HepG2 (cell line): Measurements from ENCODE around the gene CD248. TPM values are rescaled to one million over a fixed set of nuclear protein-coding genes. Genes with fewer than 3 reads are reported as not detected.

Source experiments
- ATM ChIP-seq: fragments of 450-650 bp; IDR thresholded peaks from 2 replicates; pipeline ENCODE4 v1.7.1; 2017; ENCODE audit warnings: mild to moderate bottlenecking, borderline replicate concordance
- BCL6 ChIP-seq: IDR thresholded peaks from 2 replicates; pipeline ENCODE4 v1.6.1; 2016; ENCODE audit warnings: missing genetic modification reagents, missing compliant biosample characterization
- DMTF1 ChIP-seq: sonication (generic); formaldehyde crosslinking; IDR thresholded peaks from 2 replicates; pipeline ENCODE4 v1.4.0; 2020; ENCODE audit warnings: mild to moderate bottlenecking, missing genetic modification reagents
- ETV5 ChIP-seq: IDR thresholded peaks from 2 replicates; pipeline ENCODE4 v1.6.1; 2018; ENCODE audit warnings: missing biosample characterization, missing genetic modification reagents, inconsistent platforms, borderline replicate concordance
- HIVEP1 ChIP-seq: sonication (generic); formaldehyde crosslinking; IDR thresholded peaks from 2 replicates; pipeline ENCODE4 v1.4.0; 2020; ENCODE audit warnings: mild to moderate bottlenecking, missing genetic modification reagents
- HNRNPL ChIP-seq: fragments of 200-400 bp; formaldehyde crosslinking; IDR thresholded peaks from 2 replicates; pipeline ENCODE4 v1.6.1; 2017; ENCODE audit warnings: mild to moderate bottlenecking, low read depth, low read length
- KIAA2018 ChIP-seq: sonication (generic); formaldehyde crosslinking; IDR thresholded peaks from 2 replicates; pipeline ENCODE4 v1.5.0; 2020; ENCODE audit warnings: mild to moderate bottlenecking, missing genetic modification reagents, borderline replicate concordance
- MAX ChIP-seq: IDR thresholded peaks from 2 replicates; pipeline ENCODE4 v1.6.1; 2012; ENCODE audit warnings: inconsistent platforms
- NFKBIZ ChIP-seq: IDR thresholded peaks from 2 replicates; pipeline ENCODE4 v1.6.1; 2018; ENCODE audit warnings: missing genetic modification reagents, missing compliant biosample characterization
- SIX4 ChIP-seq: sonication (generic); formaldehyde crosslinking; IDR thresholded peaks from 2 replicates; pipeline ENCODE4 v1.4.0; 2020; ENCODE audit warnings: missing genetic modification reagents
- SKIL ChIP-seq: sonication (generic); formaldehyde crosslinking; IDR thresholded peaks from 2 replicates; pipeline ENCODE4 v1.8.0; 2022; ENCODE audit warnings: missing genetic modification reagents, mild to moderate bottlenecking, moderate library complexity, borderline replicate concordance
- SUZ12 ChIP-seq: fragments of 150-350 bp; IDR thresholded peaks from 2 replicates; pipeline ENCODE4 v1.6.1; 2014; ENCODE audit warnings: low read depth, low read length
- ZBTB33 ChIP-seq: sonication (generic); formaldehyde crosslinking; IDR thresholded peaks from 2 replicates; pipeline ENCODE4 v1.4.0; 2020; ENCODE audit warnings: missing genetic modification reagents
- ZNF17 ChIP-seq: sonication (generic); formaldehyde crosslinking; IDR thresholded peaks from 2 replicates; pipeline ENCODE4 v1.5.0; 2020; ENCODE audit warnings: mild to moderate bottlenecking, missing genetic modification reagents
- polyA plus RNA-seq, 8 experiments: library from polyadenylated mRNA; depleted of rRNA in 3 of 8; stranded (reverse) in 7 of 8; unstranded in 1 of 8; fragments of >200 nt; fragmentation: Illumina TruSeq in 4 of 8; extraction: Trizol in 4 of 8; gene quantifications; 2 replicates each; pipeline versions ENCODE4 v1.2.1 to v1.2.3, GENCODE V29; 2011 to 2016; ENCODE audit warnings: low read depth in 4 of 8, missing spikeins in 1 of 8, mixed read lengths in 1 of 8; ENCODE audit not compliant: insufficient read depth in 1 of 8
- total RNA-seq, 5 experiments: library from RNA; depleted of rRNA; stranded (reverse); fragments of >200 nt; fragmentation: Illumina TruSeq; extraction: Trizol; gene quantifications; 2 replicates each; pipeline ENCODE4 v1.2.3, GENCODE V29; 2016; ENCODE audit warnings: low read depth in 1 of 5

Gene CD248
- total and polyA plus RNA-seq, 2 of the 13 experiments (the other 11 are each of a cell fraction or from before 2014, with no cell fraction given): 0.25 to 0.35 TPM

- no peak for TF ChIP-seq KIAA2018 (CRISPR knock-in tag)
- TF ChIP-seq BCL6 (CRISPR knock-in tag): no peak
- TF ChIP-seq SUZ12: no peak
- TF ChIP-seq SKIL: no peak
- TF ChIP-seq ZBTB33 (CRISPR knock-in tag): no peak
- TF ChIP-seq MAX: peak; percentile 86
- no peak for TF ChIP-seq SIX4 (CRISPR knock-in tag)
- TF ChIP-seq DMTF1 (CRISPR knock-in tag): no peak
- no peak for TF ChIP-seq NFKBIZ (CRISPR knock-in tag)
- TF ChIP-seq ZNF17 (CRISPR knock-in tag): no peak
- TF ChIP-seq HIVEP1 (CRISPR knock-in tag): peak; percentile 42
- no peak; the same call in 1 of the 2 replicates for TF ChIP-seq ETV5 (CRISPR knock-in tag)
- peak; percentile 51; the same call in 1 of the 2 replicates for TF ChIP-seq HNRNPL
- no peak for TF ChIP-seq ATM
Measured at GRCh38 chr11:66288671-66289547, 27.9 kb downstream of the CD248 start, which contains the start of gene YIF1A (continued).
